SK-N-SH (cell line): Measurements from ENCODE around the gene EMX1.

Source experiments
- CTCF ChIP-seq: fragments of 200-600 bp; sonication (generic); IDR thresholded peaks from 2 replicates; pipeline ENCODE4 v1.6.1; 2017; ENCODE audit warnings: antibody characterized with exemption, mild to moderate bottlenecking, moderate library complexity
- RAD21 ChIP-seq: IDR thresholded peaks from 2 replicates; pipeline ENCODE4 v1.6.1; 2012; ENCODE audit warnings: mild to moderate bottlenecking, low read length
- RCOR1 ChIP-seq: fragments of 150-350 bp; IDR thresholded peaks from 2 replicates; pipeline ENCODE4 v1.6.1; 2017; ENCODE audit warnings: antibody characterized with exemption, low read length
- REST ChIP-seq: IDR thresholded peaks from 2 replicates; pipeline ENCODE4 v1.6.1; 2012; ENCODE audit warnings: mild to moderate bottlenecking, low read depth, low read length, moderate library complexity
- RFX5 ChIP-seq: IDR thresholded peaks from 2 replicates; pipeline ENCODE4 v1.6.1; 2012; ENCODE audit warnings: mild to moderate bottlenecking, improper control_type of control experiment, low read length
- TEAD4 ChIP-seq: IDR thresholded peaks from 2 replicates; pipeline ENCODE4 v1.4.0; 2012; ENCODE audit warnings: mild to moderate bottlenecking, borderline replicate concordance; ENCODE audit not compliant: insufficient read depth
- USF2 ChIP-seq: fragments of 150-350 bp; IDR thresholded peaks from 2 replicates; pipeline ENCODE4 v1.6.1; 2017; ENCODE audit warnings: antibody characterized with exemption, low read length, low read depth, borderline replicate concordance
- YY1 ChIP-seq: IDR thresholded peaks from 2 replicates; pipeline ENCODE4 v1.4.0; 2012; ENCODE audit warnings: low read depth, mild to moderate bottlenecking

GRCh38 chr2:72954376-72955227 is 37.3 kb downstream of the EMX1 start:
- TF ChIP-seq RAD21 (no peak), CTCF (no peak), USF2 (no peak), YY1 (no peak), RFX5 (no peak), TEAD4 (no peak), RCOR1 (no peak), REST (no peak)
